GM21526 (cell line): ENCODE results near the gene MYH9.

Source experiments
- ATAC-seq: cut with Tn5 transposase; IDR thresholded peaks from one replicate; pipeline ENCODE4 v1.9.1; 2021; ENCODE audit warnings: moderate library complexity; ENCODE audit not compliant: unreplicated experiment, low FRiP score

MYH9 gene

DNA sequence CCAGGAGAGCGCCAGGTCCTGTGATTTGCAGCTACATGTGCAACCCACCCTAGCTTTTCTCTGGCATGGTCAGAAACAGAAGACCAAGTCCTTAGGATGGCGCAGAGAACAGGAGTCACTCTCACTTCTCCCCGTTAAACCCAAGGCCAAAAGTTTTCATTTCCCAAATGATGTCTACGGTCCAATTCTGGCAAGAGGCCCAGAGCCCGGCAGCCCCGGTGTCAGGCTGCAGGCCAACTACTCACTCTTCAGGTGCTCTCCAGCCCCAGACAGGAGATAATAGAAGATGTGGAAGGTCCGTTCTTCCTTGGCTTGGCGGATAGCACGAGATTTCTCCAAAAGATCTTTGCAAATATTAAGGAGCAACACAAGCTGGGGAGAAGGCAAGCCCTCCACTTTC, 67.2 kb downstream of the MYH9 start:
- ATAC-seq: no peak

DNA sequence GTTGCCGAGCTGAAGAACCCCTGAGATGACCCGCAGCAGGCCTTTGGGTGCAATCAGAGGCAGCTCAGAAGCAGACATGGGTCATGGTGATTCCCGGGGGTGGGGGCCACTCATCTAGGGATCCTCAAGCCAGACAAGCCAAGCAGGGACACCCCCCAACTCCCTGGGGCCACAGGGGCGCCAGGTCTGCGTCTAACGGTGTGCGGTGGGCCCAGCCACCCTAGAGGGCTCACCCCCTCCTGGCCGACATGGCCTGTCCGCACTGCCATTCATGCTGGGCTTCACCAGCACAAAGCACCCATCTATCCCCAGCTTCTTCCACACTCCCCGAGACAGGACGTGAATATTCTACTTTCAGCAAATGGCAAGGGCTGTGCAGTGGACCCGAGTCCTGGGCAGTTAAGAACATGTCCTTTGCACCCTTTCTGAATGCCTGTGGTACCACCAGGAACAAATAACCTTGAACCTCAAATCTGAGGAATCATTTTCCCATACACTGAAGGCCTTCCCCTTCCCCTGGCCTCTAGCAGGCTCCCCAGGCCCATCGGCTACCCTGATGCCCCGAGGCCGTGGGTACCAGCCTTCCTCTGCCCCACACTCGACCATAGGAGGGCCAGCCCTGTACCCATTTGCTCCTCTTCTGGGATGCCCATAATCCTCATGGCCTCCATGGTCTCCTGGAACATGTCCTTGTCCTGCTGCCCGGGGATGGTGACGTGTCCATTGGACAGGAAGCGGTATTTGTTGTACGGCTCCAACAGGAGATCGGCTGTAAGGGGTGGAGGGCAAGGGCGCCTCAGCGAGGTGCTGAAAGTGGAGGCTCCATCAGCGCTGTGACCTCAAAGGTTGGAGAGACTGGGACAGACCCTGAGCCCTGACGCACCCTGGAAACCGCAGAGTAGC, 67.9 kb downstream of the MYH9 start:
- no peak for ATAC-seq

DNA sequence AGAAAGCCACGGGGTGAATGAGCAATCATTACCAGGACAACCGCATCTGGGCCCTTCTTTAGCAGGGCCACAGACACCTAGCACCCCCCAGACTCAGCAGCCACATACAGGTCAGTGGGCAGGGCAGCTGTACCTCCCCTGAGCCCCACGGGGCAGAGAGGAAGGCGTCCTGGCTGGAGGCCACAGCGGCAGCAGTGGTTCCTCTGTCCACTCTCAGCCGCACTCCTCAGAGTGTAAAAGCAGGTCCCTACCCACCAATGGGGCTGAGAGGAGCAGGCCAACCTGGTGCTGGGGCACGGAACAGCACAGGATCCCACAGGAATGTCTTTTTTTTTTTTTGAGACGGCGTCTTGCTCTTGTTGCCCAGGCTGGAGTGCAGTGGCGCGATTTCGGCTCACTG, 69.3 kb downstream of the MYH9 start:
- ATAC-seq: no peak

DNA sequence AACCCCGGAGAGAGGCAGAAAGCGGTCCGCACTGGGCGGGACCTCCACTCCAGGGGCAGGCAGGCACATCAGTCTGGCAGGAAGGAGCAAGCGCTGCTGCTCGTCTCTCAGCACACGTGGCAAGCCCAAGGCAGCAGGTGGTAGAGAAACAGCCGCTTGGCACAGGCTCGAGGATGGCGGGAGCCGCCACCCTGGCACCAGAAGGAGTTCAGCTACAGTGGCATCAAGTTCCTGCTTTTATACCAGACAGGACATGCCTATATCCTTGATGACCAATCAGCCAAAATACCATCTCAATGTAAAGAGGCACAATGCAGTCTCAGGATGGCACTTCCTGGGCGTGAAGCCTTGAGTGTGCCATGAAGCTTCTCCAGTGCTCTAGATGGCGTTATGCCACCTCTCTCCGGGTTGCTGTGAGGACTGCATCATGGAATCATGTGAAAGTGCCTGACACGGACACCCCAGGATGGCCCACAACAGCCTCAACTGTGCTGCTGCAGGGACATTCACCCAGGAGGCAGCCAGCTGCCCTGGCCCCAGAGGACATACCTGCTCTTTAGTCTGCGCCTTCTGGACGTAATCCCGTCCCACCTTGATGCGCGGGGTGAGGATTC, 70.0 kb downstream of the MYH9 start:
- ATAC-seq: no peak

DNA sequence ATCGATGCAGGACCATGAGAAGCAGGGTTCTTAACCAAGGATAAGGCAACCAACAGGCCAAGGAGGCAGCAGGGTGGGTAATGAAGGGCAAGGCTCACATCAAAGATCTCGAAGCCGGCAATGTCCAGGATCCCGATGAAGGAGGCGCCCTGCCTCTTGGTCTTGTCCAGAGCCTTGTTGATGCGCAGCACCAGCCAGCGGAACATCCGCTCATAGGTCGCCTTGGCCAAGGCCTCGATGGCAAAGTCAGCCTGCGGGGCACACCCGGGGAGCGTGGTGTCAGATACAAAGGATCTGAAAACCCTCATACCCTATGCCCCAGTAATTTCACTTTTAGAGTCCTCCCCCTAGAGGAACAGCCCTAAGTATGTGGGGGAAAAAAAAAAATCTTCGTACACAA, 71.3 kb downstream of the MYH9 start:
- ATAC-seq: no peak

DNA sequence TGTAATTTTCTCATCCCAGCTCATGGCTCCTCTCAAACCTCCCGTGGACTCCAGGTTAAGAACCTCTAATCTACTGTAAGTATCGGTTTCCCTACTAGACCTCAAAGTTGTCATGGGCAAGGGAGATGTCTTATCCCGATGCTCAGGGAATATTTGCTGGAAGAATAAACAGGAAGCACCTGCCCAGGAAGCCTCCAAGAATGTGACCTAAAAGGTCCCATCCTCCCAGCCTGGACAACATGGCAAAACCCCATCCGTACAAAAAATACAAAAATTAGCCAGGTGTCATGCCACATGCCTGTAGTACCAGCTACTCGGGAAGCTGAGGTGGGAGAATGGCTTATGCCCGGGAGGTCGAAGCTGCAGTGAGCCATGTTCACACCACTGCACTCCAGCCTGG, 72.4 kb downstream of the MYH9 start:
- ATAC-seq: no peak

DNA sequence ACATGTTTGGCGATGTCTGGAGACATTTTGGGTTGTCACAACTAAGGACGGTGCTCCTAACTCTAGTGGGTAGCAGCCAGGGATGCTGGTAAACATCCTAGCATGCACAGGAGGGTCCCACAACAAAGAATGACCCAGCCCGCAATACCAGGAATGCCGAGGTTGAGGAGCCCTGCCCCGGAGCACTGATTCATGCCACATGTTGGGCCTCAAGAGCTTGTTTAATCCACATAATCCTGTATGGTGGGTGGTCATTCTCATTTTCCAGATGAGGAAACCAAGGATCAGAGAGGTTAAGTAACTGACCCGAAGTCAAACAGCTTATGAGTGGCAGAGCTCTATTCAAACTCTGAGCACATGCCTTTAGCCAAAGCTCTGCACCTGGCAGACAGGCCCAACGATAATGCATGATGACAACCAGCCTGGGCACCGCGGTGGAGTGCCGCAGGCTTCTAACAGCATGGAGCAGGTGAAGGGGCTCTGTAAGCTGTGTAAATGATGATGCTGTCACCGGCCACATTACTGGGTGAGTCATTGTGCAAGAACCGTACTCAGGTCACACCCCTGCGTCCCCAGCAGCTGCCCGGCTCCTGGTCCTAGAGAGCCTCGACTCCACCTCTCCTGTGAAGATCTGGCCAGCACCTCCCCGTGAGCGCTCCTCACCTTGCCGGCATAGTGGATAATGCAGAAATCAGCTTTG, 76.2 kb downstream of the MYH9 start:
- ATAC-seq: no peak

DNA sequence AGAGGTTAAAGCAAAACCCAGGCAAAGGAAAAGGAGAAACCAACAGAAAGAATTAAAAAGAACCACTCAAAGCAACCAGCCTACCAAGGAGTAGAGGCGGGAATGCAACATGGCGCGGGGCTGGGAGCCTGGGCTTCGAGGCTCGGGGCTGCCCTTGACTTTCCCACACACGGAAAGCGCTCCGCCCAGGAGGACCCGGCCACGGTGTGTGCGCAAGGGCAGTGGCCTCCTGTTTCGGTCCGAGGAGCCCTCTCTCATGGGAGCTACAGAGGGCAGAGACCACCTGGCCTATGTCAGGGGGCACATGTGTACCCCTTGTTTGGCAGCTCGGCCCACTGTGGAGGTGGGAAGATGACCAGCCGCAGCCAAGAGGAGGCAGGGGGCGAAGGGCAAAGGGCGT, 78.9 kb downstream of the MYH9 start:
- ATAC-seq: no peak

DNA sequence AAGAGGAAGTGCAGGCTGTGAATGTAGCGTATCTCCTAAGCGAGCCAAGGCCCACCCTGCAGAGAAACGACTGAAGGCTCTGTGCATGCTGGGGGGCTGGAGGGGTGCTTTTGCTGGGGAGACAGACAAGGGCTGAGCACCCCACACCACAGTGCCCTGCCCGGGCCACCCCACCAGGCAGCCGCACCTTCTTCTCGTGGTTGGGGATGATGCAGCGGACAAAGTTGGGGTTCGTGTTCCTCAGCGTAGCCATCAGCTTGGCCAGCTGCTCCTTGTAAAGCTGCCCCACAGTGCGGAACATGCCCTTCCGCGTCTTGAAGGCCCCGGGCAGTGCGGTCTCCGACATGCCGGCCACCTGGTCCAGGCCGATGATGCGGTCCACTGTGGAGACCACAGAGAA, 81.5 kb downstream of the MYH9 start:
- ATAC-seq: no peak

DNA sequence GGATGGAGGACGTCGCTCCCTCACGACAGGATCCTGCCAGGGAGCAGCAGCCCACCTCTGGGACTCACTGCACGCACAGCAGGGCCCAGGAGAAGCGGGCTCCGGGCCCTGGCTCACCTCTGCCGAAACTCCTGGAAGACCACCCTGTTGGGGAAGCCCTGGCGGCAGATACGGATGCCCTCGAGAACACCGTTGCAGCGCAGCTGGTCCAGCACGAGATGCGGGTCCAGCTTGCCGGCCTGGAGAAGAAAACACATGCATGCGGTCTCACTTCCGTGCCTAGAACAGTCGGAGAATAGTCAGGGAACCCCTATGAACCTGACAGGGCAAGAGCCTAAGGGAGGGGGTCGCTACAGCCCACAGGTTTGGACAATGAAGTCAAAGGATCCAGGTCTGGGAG, 82.0 kb downstream of the MYH9 start:
- ATAC-seq: no peak

DNA sequence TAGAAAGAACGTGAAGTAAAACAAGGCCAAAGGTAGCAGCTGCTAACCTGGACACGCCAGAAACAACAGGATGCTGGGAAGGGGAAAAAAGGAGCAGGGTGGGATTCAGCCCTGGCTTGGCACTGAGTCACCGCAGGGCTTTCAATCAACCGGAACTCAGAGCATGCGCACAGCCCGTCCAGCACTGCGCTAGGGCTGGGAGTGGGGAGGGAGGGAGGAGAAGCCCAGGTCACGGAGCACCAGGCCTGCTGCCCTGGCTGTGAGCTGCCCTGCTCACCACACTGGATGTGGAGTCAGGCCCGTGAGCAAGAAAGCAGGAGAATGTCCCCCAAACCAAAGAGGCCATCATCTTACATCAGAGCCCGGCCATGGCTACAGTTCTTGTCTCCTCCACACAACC, 83.3 kb downstream of the MYH9 start:
- ATAC-seq: no peak

DNA sequence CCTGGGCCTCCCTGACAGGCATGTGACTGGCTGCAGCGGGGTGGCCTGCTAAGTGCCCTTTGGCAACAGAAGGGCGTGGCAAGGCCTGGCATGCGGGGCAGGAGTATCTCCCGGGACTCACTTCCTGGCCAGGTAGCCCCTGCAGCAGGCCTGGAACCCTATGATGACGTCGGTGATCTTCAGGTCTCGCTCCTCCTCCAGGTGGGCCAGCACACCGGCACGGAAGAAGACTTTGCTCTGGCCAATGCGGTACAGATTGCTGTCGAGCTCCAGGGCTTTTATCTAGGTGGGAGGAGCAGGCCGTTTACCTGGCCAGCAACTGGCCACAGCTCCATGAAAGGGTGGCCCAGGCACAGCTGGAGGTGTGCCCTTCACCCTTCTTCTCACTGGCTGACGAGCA, 83.9 kb downstream of the MYH9 start:
- no peak for ATAC-seq

DNA sequence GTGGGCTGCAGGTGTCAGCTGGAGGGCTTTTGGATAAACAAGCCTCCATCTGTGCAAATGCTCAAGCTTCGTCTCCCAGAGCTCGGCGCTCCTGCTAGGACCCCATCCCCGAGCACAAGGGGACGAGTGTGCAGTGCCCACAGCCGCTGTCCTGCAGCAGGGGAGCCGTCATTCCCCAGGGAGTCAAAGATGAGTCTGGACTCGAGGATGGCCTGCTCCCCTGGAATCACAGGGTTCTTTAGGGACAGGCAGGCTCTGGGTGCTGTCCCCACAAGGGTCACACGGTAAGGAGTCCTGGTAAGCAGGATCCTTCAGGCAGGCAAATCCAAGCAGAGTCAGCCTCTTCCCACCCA, 84.7 kb downstream of the MYH9 start:
- ATAC-seq: no peak

DNA sequence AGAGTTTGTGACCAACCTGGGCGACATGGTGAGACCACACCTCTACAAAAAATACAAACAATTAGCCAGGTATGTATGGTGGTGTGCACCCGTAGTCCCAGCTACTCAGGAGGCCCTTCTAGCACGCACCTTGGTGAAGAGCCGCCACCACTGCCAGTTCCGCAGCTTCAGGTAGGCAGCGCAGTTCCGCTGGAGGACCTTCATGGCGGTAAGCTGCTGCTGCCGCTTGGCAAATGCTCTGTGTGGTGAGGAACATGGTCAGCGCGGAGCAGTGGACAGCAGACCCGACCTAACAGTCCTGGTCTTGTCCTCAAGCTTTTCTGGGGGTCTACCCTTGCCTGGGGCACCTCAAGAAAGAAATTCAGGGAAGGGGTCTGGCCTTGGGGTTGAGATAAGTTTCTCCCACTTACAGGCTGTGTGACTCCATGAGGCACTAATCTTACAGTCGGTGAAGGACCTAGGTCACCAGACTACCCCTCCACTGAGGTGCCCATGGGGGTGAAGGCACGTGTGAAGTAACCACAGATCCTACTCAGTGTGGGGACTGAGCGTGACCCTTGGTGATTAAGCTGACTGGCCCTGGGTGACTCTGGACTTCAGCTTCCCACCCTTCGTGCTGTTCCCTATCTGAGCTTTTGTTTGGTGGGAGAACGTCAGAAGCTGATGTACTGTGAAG, 85.2 kb downstream of the MYH9 start:
- ATAC-seq: no peak

DNA sequence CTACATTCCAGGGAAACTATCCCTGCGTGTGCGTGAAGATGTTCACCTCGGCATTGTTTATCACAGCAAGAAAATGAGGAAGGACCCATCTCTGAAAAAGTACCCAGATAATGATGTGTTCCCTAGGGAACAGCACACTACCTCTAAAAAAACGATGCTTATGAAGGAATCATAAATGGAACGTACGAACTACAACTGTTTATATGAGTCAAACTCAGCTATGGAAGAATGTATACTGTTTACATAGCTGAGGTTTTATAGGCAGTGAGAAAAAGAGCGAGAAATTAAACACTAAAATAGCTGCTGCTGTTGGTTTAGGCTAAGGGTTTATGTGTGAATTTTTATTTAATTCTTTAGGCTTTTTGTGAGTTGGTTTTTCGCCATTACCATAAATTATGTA, 85.9 kb downstream of the MYH9 start:
- no peak for ATAC-seq

DNA sequence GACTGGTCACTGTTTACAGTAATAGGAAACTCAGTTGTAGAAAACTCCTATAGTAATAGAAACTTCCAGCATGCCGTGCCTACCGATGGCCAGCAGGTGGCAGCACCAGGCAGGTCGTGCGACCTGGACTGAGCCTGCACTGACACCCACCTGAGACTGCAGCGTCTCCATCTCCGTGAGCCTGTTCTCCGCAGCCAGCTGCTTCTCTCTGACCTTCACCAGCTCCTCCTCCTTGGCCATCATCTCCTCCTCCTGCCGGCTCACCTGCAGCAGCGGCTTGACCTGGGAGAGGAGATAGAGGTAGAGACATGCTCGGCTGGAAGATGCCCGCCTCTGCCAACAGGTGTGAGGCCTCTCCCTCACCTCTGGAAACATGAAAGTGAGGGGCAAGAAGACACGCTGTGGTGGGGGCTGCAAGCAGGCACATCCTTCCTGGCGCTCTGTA, 86.4 kb downstream of the MYH9 start:
- ATAC-seq: no peak

DNA sequence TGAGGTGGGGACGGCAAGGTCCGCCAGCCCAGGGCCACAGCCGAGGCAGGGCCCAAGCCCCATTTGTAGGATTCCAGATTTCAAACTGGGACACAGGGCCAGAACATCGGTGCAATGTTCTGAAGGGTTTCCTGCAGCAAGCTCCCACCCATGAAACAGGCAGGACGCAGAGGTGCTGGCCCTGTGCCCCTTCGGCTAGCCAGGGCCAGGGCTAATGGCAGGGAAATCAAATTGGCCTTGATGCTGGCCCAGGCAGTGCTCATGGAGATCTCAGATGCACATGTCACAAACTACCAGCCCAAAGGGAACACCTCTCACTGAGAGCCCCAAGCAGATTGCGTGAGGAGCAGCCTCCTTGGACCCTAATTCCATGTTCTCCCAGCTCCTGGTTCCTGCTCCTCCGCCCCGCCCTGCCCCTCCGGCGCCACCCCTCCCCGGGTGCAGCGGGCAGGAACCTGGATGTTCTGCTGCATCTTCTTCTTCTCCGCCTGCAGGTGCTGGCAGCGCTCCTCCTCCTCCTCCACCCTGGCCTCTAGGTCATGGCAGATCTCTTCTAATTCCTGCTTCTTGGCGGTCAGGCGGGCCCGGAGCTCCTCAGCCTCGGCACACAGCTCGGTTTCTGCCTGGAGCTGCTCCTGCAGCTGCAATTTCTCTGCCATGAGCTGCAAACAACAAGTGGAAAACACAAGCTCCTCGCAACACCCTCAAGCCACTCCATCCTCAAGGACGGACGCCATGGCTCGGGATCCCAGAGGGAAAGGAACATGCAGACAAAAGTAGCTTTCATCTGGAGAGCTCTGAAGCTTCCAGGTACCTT, 87.2 kb downstream of the MYH9 start:
- ATAC-seq: no peak

DNA sequence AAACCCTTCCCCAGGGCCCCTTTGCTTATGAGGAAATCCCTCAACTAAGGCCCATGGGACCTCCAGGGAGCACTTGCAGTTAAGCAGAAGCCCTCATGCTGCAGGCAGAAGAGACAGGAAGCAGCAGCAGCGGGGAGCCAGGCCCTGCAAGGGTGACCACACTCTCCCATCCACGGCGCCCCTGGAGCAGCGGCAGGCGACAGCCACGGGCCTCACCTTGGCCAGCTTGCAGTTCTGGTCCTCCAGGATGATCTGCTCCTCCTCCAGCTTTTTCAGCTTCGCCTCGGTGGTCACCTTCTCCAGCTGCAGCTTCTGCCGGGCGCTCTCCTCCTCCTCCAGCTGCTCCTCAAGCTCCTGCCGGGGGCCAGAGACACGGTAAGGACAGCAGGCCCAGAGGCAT, 87.9 kb downstream of the MYH9 start:
- no peak for ATAC-seq

DNA sequence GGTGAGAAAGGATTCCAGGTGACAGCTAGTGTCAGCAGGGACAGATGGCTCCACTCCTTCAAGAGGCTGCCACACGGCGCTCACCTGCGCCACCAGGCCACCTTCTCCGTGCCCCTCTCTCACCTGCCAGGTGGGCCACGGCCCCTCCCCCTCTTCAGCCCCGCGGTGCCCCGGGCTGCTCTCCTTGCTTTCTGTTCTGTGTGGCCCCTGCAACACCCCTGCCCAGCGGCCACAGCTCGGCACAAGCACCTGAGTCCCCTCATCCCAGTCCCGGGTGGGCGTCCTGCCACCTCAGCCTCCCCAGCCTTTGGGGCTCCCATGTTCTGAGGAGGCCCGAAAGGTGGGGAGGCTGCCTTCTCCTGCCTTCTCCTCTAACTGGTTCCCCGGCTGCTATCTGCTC, 88.5 kb downstream of the MYH9 start:
- no peak for ATAC-seq

DNA sequence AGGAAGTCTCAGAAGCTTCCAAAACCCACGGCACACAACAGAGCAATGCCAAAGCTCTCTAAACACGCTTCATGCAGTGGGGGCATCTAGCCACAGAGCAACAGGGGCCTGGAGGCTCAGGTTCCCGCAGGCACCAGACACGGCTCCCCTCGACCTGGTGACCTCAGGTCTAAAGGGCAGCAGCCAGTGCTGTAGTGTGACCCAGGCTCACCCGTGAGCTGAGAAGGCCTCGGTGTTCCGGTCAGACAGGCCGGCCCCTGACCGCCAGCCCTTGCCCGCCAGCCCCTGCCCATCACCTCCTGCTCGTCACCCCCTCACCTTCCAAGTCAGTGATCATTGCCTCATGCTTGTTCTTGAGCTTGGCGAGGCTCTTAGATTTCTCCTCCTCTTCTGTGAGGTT, 89.2 kb downstream of the MYH9 start:
- no peak for ATAC-seq
